22Rv1 (cell line): ENCODE data around the gene CELF2.

ENCODE experiments used
- H3K27ac ChIP-seq: fragments of 450-650 bp; 2 replicates; pipeline ENCODE4 v1.5.1; 2017
- ZFX ChIP-seq: fragments of 450-650 bp; IDR thresholded peaks from 2 replicates; pipeline ENCODE4 v1.6.1; 2017; ENCODE audit warnings: antibody characterized with exemption, borderline replicate concordance
- TF ChIP-seq, protein P1 (sequence below): fragments of 450-650 bp; IDR thresholded peaks from 2 replicates; pipeline ENCODE4 v1.5.1; 2017; ENCODE audit warnings: mild to moderate bottlenecking

The CELF2 gene

DNA sequence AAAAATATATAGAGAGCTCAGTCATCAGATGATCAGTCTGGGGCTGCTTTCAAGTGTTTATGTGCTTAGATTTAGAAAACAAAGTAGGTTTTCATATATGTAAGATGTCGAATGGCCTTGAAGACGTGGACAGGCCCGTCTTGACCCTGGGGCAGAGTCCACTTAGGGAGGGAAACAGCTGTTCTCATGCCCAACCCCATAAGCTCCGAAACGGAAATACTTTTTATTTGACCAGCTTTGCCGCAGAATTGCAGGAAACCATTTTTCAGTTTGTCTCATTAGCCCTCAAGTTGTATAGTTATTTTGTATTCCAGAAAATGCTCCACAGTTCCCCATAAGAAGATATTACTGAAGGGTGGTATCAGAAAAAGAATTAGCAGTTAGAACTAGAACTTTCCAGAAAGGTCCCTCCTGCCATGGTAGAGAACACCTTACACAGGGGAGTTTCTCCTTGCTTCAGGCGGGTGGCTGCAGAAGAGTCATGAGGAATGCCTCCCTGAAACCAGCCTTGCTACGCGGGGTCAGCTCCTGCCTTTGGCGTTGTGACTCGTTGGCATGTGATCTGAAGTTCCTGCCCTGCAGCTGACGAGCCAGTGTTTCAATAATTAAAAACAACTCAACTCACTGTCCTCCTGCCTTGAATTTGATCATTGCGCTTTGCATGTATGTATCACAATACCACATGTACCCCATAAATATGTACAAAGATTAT, 192.7 kb downstream of the CELF2 start:
- no peak overlapping the region for H3K27ac ChIP-seq
- TF ChIP-seq ZFX = no peak
- TF ChIP-seq, protein P1, sequence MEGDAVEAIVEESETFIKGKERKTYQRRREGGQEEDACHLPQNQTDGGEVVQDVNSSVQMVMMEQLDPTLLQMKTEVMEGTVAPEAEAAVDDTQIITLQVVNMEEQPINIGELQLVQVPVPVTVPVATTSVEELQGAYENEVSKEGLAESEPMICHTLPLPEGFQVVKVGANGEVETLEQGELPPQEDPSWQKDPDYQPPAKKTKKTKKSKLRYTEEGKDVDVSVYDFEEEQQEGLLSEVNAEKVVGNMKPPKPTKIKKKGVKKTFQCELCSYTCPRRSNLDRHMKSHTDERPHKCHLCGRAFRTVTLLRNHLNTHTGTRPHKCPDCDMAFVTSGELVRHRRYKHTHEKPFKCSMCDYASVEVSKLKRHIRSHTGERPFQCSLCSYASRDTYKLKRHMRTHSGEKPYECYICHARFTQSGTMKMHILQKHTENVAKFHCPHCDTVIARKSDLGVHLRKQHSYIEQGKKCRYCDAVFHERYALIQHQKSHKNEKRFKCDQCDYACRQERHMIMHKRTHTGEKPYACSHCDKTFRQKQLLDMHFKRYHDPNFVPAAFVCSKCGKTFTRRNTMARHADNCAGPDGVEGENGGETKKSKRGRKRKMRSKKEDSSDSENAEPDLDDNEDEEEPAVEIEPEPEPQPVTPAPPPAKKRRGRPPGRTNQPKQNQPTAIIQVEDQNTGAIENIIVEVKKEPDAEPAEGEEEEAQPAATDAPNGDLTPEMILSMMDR = no peak

DNA sequence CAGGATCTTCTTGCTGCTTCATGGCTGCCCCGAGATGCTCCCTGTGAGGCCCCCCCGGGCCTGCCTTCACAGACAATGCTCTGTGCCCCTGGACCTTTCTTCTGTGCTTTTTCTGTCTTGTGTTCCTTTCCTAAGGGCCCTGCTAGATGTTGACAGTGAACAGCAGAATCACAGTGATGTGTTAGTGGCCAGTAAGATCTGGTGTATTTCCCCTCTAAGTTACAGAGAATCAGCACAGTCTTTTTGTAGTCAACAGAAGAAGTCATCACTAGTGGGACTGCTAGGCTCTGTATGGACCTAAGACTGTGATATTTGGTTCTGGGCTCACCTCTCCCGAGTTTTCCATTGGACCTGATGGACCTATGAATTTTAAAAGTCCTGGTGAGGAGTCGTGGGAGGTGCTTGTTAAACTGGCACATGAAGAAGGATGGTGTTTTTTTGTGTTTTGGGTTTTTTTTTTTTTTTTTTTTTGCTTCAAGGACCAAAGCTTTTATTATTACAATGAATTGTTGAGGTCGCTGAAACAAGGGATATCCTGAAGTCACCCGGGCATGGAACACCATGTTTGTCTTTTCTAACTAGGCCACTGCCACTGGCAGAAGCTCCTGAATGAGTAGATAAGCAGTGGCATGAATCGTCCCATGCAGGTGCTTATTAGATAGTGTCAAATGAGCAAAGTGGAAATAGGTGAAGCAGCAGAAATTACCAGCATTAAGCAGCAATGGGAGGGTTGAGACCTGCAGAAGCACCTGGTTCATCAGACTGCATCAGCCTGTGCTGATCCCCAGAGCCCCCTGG, 194.8 kb downstream of the CELF2 start:
- H3K27ac ChIP-seq = no peak overlapping the region

DNA sequence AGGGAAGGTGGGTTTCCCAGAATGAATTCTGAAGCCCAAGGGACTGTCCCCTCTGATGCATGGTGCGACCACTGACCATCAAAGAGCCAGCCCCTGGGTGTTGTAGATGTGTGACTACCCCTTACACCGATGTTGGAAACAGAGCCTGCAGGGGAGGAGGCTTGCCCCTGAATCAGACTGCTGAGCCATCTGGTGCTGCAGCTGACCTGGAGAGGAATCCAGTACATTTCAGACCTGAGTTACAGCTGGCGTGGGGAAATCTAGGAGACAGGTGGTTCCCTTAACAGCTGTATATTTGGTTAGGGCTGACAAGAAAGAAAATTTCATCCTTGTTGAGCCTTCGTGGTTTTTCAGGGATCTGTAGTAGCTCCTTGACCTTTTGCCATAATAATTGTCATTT, 195.5 kb downstream of the CELF2 start:
- TF ChIP-seq, protein P1 = no peak
- TF ChIP-seq ZFX = no peak
- H3K27ac ChIP-seq = no peak overlapping the region

More for the DNA sequence above, 194.8 kb downstream of the CELF2 start:
- TF ChIP-seq ZFX = no peak
- TF ChIP-seq, protein P1 = no peak

DNA sequence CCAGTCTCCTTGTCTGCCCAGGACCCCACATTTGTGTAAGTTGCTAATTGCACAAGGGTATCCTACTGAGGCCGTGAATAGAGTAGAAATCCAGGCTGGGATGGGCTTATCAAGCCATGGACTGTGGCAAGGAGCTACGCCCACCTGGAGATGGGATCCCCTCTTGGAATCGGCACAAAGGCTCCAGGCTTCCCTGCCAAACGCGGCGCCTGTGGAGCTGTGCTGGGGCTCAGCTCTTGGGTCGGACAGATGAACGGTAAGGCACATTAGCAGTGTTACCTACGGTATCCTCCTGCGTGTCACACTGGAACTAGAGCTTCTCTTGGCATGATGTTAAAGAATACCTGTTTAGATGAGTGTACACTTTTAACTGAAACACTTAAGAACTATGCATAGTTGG, 196.7 kb downstream of the CELF2 start:
- no peak overlapping the region for H3K27ac ChIP-seq
- TF ChIP-seq, protein P1 = no peak
- no peak for TF ChIP-seq ZFX

DNA sequence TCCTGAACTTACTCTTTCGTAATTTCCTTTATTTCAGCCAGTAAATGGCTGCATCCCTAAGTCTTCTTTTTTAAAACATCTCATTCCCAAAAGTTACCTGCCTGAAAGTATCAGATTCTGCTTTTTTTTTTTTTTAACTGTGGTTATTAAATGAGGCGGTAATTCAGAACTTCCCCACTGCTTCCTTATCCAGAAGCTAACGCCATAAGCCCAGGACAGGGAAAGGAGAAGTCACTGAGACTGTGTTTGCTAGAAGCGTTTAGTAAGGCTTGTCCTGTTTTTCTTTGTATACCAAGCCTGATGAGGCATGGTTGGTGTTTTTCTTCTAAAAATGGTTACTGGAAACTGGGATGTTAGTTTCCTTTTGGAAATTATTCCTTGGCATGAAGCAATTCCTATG, 197.8 kb downstream of the CELF2 start:
- TF ChIP-seq ZFX = no peak
- TF ChIP-seq, protein P1 = no peak
- H3K27ac ChIP-seq = no peak overlapping the region

DNA sequence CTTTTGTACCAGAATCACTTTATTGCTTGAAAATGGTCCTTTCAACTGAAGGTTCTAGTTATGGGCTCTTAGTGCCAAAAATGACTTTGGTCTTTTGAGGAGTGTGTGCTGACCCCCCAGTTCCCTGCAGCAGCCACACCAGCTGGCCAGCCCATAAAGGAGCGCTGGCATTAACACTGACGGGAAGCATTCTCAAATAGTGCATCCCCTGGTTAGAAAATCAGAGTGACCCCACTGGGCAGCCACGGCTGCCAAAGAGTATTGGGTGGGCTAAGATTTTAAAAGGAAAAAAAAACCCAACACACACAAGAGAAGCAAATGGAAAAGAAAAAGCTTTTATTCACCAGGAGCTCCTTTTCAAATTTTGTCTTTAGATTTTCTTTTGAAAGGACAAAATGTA, 199.8 kb downstream of the CELF2 start:
- H3K27ac ChIP-seq = no peak overlapping the region
- TF ChIP-seq, protein P1 = no peak
- TF ChIP-seq ZFX = no peak

DNA sequence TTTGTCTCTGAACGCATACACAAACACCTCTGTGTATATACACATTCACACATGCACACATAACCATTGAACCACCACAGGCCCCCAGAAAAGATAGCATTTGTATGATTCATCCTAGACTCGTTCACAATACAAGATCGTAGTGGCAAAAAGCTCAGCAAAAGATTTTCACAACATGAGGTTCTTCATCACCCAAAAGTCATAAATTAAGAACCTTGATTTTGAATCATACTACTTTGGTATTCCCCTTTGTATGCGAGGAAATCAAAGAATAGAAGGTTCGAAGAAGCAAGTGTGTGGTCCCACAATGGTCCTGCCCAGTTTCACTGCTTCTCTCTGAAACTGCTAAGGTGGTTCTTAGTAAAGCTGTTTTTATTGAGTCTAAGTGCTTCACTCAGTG, 200.7 kb downstream of the CELF2 start:
- TF ChIP-seq, protein P1 = no peak
- no peak for TF ChIP-seq ZFX
- H3K27ac ChIP-seq = no peak overlapping the region
